ENCODE measurements around the gene VAC14.

VAC14 gene

GRCh38 chr16:70766176-70766575, 34.8 kb downstream of the VAC14 start:
- peaks cover 0 to 54% of the 10 kb centered on the region in 2 experiments; a peak in 1 of 3 replicates for H3K36me3 ChIP-seq (ENCODE audit: control insufficient read depth in 2 of 2, insufficient read depth in 1 of 2, low read length in 2 of 2)
- POLR2A ChIA-PET = no interaction called here
- H3K4me1 ChIP-seq (ENCODE audit: control insufficient read depth, insufficient read depth, low read length) = no peaks in the 10 kb centered on the region
- CTCF ChIA-PET = no interaction called here
- no peaks in the 10 kb centered on the region for H3K9me3 ChIP-seq (ENCODE audit: control insufficient read depth, insufficient read depth, low read depth, low read length)
- TF ChIP-seq ZNF596 (tag by site-specific recombination; IDR thresholded peaks at IDR 0.05) = no peak
- no peak overlapping the region for H3K27ac ChIP-seq (ENCODE audit: extremely low read depth, low read depth, low read length)
- H3K4me3 ChIP-seq (ENCODE audit: low read depth, low read length) = no peak overlapping the region

GRCh38 chr16:70765491-70765890, 35.5 kb downstream of the VAC14 start:
- Histone ChIP-seq H3K9me3 (ENCODE audit: control insufficient read depth, insufficient read depth, low read depth, low read length) (no peaks in the 10 kb centered on the region), H3K4me1 (ENCODE audit: control insufficient read depth, insufficient read depth, low read length) (no peaks in the 10 kb centered on the region), H3K4me3 (ENCODE audit: low read depth, low read length) (no peak overlapping the region), H3K36me3 (ENCODE audit: control insufficient read depth in 2 of 2, insufficient read depth in 1 of 2, low read length in 2 of 2) (peaks cover 0 to 54% of the 10 kb centered on the region in 2 experiments; a peak in 1 of 3 replicates), H3K27ac (ENCODE audit: extremely low read depth, low read depth, low read length) (no peak overlapping the region)
- no peak for TF ChIP-seq ZNF658 (tag by site-specific recombination; IDR thresholded peaks at IDR 0.05)
- no peak for TF ChIP-seq WT1 (tag by site-specific recombination; IDR thresholded peaks at IDR 0.05)
- no peak for TF ChIP-seq PBX3 (CRISPR knock-in tag; IDR thresholded peaks at IDR 0.05)
- TF ChIP-seq SETDB1 (IDR thresholded peaks at IDR 0.05; ENCODE audit: insufficient read length, low read length) = no peak
- no peak for TF ChIP-seq KLF1 (tag by site-specific recombination; IDR thresholded peaks at IDR 0.05)
- TF ChIP-seq KLF16 (tag by site-specific recombination; IDR thresholded peaks at IDR 0.05) = no peak
- TF ChIP-seq ZNF555 (tag by site-specific recombination; conservative IDR thresholded peaks at IDR 0.05) = no peak
- no peak for TF ChIP-seq ZNF645 (tag by site-specific recombination; IDR thresholded peaks at IDR 0.05)
- TF ChIP-seq BCL11A (tag by site-specific recombination; IDR thresholded peaks at IDR 0.05; ENCODE audit: low read depth) = no peak
- TF ChIP-seq MYNN (tag by site-specific recombination; IDR thresholded peaks at IDR 0.05; ENCODE audit: borderline replicate concordance) = no peak
- CTCF ChIA-PET = interaction anchor here (0.7 kb wide), 1 partner anchor 189 kb away, joined by 3 read pairs; no protein-coding TSS in a partner anchor
- POLR2A ChIA-PET = no interaction called here

DNA sequence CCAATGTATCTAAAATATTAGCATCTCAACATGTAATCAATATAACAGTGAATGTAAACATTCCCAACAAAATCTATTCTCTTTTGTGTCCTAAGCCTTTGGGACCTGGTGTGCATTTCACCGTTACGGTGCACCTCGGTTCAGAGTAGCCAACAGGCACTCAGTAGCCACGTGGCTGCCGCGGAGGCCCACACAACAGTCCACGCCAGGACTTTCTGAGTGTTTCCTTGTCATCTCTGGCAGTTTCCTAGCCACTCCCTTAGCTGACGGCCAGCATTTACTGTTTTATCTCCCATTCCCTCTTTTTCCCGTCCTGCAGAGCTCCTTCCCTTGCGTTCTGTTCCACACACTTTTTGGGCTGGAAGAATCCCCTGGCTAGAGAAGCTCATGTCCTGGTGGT, 36.3 kb downstream of the VAC14 start:
- no peaks in the 10 kb centered on the region for H3K4me1 ChIP-seq (ENCODE audit: control insufficient read depth, insufficient read depth, low read length)
- H3K27ac ChIP-seq (ENCODE audit: extremely low read depth, low read depth, low read length) = no peak overlapping the region
- CTCF ChIA-PET = interaction anchor here (0.7 kb wide), 1 partner anchor 188 kb away, joined by 3 read pairs; no protein-coding TSS in a partner anchor
- no peak overlapping the region for H3K4me3 ChIP-seq (ENCODE audit: low read depth, low read length)
- no peaks in the 10 kb centered on the region for H3K9me3 ChIP-seq (ENCODE audit: control insufficient read depth, insufficient read depth, low read depth, low read length)
- POLR2A ChIA-PET = no interaction called here
- peaks cover 0 to 52% of the 10 kb centered on the region in 2 experiments; a peak in 1 of 3 replicates for H3K36me3 ChIP-seq (ENCODE audit: control insufficient read depth in 2 of 2, insufficient read depth in 1 of 2, low read length in 2 of 2)
- TF ChIP-seq ZNF214 (tag by site-specific recombination; IDR thresholded peaks at IDR 0.05; ENCODE audit: borderline replicate concordance) = no peak
- TF ChIP-seq PRDM4 (tag by site-specific recombination; IDR thresholded peaks at IDR 0.05) = no peak
- TF ChIP-seq ZNF140 (tag by site-specific recombination; IDR thresholded peaks at IDR 0.05) = no peak
- TF ChIP-seq TRIM28 (IDR thresholded peaks at IDR 0.05; ENCODE audit: borderline replicate concordance, low read length) = no peak
- TF ChIP-seq, protein P1, sequence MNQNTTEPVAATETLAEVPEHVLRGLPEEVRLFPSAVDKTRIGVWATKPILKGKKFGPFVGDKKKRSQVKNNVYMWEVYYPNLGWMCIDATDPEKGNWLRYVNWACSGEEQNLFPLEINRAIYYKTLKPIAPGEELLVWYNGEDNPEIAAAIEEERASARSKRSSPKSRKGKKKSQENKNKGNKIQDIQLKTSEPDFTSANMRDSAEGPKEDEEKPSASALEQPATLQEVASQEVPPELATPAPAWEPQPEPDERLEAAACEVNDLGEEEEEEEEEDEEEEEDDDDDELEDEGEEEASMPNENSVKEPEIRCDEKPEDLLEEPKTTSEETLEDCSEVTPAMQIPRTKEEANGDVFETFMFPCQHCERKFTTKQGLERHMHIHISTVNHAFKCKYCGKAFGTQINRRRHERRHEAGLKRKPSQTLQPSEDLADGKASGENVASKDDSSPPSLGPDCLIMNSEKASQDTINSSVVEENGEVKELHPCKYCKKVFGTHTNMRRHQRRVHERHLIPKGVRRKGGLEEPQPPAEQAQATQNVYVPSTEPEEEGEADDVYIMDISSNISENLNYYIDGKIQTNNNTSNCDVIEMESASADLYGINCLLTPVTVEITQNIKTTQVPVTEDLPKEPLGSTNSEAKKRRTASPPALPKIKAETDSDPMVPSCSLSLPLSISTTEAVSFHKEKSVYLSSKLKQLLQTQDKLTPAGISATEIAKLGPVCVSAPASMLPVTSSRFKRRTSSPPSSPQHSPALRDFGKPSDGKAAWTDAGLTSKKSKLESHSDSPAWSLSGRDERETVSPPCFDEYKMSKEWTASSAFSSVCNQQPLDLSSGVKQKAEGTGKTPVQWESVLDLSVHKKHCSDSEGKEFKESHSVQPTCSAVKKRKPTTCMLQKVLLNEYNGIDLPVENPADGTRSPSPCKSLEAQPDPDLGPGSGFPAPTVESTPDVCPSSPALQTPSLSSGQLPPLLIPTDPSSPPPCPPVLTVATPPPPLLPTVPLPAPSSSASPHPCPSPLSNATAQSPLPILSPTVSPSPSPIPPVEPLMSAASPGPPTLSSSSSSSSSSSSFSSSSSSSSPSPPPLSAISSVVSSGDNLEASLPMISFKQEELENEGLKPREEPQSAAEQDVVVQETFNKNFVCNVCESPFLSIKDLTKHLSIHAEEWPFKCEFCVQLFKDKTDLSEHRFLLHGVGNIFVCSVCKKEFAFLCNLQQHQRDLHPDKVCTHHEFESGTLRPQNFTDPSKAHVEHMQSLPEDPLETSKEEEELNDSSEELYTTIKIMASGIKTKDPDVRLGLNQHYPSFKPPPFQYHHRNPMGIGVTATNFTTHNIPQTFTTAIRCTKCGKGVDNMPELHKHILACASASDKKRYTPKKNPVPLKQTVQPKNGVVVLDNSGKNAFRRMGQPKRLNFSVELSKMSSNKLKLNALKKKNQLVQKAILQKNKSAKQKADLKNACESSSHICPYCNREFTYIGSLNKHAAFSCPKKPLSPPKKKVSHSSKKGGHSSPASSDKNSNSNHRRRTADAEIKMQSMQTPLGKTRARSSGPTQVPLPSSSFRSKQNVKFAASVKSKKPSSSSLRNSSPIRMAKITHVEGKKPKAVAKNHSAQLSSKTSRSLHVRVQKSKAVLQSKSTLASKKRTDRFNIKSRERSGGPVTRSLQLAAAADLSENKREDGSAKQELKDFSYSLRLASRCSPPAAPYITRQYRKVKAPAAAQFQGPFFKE (tag by site-specific recombination; IDR thresholded peaks at IDR 0.05; ENCODE audit: borderline replicate concordance) = no peak
- no peak for TF ChIP-seq ZNF18 (tag by site-specific recombination; IDR thresholded peaks at IDR 0.05)
- no peak for TF ChIP-seq ZNF76 (tag by site-specific recombination; IDR thresholded peaks at IDR 0.05; ENCODE audit: borderline replicate concordance, low read depth)
- TF ChIP-seq ZFHX2 (tag by site-specific recombination; conservative IDR thresholded peaks at IDR 0.05) = no peak
- TF ChIP-seq ZSCAN23 (tag by site-specific recombination; IDR thresholded peaks at IDR 0.05) = no peak

All from HEK293 (cell line).